Neural cell (in vitro differentiated cells): Measurements from ENCODE around the gene CD300H. TPM values are rescaled to one million over a fixed set of nuclear protein-coding genes. Genes with fewer than 3 reads are reported as not detected.

Source experiments
- H2AFZ ChIP-seq: fragments of 200-600, 300-800 bp; sonication (generic), shearing (Covaris generic); 2 replicates; pipeline ENCODE4 v1.6.0; 2014; ENCODE audit warnings: low read depth, mild to moderate bottlenecking, antibody characterized with exemption, low read length, moderate library complexity
- H3F3A ChIP-seq: fragments of 200-600 bp; shearing (Covaris generic); 2 replicates; pipeline ENCODE4 v1.6.1; 2016; ENCODE audit warnings: mild to moderate bottlenecking, moderate library complexity, mixed read lengths, antibody characterized with exemption, low read length; ENCODE audit not compliant: insufficient read depth, poor library complexity, severe bottlenecking
- H3K27ac ChIP-seq: fragments of 200-600, 300-800 bp; sonication (generic), shearing (Covaris generic); 2 replicates; pipeline ENCODE4 v1.5.1; 2014; ENCODE audit warnings: mild to moderate bottlenecking, low read length, moderate library complexity
- H3K27me3 ChIP-seq: fragments of 300-800, 200-600 bp; sonication (generic), shearing (Covaris generic); 2 replicates; pipeline ENCODE4 v1.6.0; 2014; ENCODE audit warnings: mild to moderate bottlenecking, low read depth, low read length, moderate library complexity; ENCODE audit not compliant: insufficient read depth
- H3K36me3 ChIP-seq: fragments of 300-800, 200-600 bp; sonication (generic), shearing (Covaris generic); 2 replicates; pipeline ENCODE4 v1.5.1; 2014; ENCODE audit warnings: mild to moderate bottlenecking, antibody characterized with exemption, low read length, moderate library complexity; ENCODE audit not compliant: insufficient read depth
- H3K4me2 ChIP-seq: fragments of 300-800, 200-600 bp; sonication (generic), shearing (Covaris generic); 2 replicates; pipeline ENCODE4 v1.6.0; 2014; ENCODE audit warnings: mild to moderate bottlenecking, low read length
- H3K4me3 ChIP-seq: fragments of 300-800, 200-600 bp; sonication (generic), shearing (Covaris generic); 2 replicates; pipeline ENCODE4 v1.5.1; 2014; ENCODE audit warnings: mild to moderate bottlenecking, low read length, moderate library complexity
- H3K79me2 ChIP-seq: fragments of 200-600 bp; shearing (Covaris generic); replicated peaks from 2 replicates; pipeline ENCODE4 v1.6.0; 2014; ENCODE audit warnings: mild to moderate bottlenecking, low read length, moderate library complexity; ENCODE audit not compliant: insufficient read depth
- H3K9ac ChIP-seq: fragments of 300-800, 200-600 bp; sonication (generic), shearing (Covaris generic); 2 replicates; pipeline ENCODE4 v1.6.1; 2016; ENCODE audit warnings: mild to moderate bottlenecking, low read length, mixed read lengths
- H3K9me2 ChIP-seq: fragments of 200-600 bp; shearing (Covaris generic); 2 replicates; pipeline ENCODE4 v1.6.1; 2016; ENCODE audit warnings: mild to moderate bottlenecking, low read length, mixed read lengths; ENCODE audit not compliant: insufficient read depth
- H3K9me3 ChIP-seq: fragments of 200-600, 300-800 bp; sonication (generic), shearing (Covaris generic); 2 replicates; pipeline ENCODE4 v1.6.1; 2016; ENCODE audit warnings: mild to moderate bottlenecking, mixed run types, low read length, moderate library complexity, mixed read lengths
- H4K20me1 ChIP-seq: fragments of 200-600 bp; shearing (Covaris generic); 2 replicates; pipeline ENCODE4 v1.6.1; 2016; ENCODE audit warnings: mild to moderate bottlenecking, mixed run types; ENCODE audit not compliant: insufficient read depth
- EP300 ChIP-seq: fragments of 450-650 bp; conservative IDR thresholded peaks from 2 replicates; pipeline ENCODE4 v1.6.1; 2014; ENCODE audit warnings: antibody characterized with exemption, mild to moderate bottlenecking, moderate library complexity; ENCODE audit not compliant: poor library complexity, severe bottlenecking
- EZH2 ChIP-seq: fragments of 200-600, 300-800 bp; shearing (Covaris generic), sonication (generic); IDR thresholded peaks from 2 replicates; pipeline ENCODE4 v1.6.1; 2014; ENCODE audit warnings: antibody characterized with exemption, low read length, borderline replicate concordance, mild to moderate bottlenecking; ENCODE audit not compliant: insufficient read depth, poor library complexity, severe bottlenecking
- MXI1 ChIP-seq: fragments of 450-650 bp; conservative IDR thresholded peaks from 2 replicates; pipeline ENCODE4 v1.6.1; 2014; ENCODE audit warnings: antibody characterized with exemption, mild to moderate bottlenecking; ENCODE audit not compliant: poor library complexity, severe bottlenecking
- POLR2AphosphoS5 ChIP-seq: IDR thresholded peaks from 2 replicates; pipeline ENCODE4 v1.6.1; 2012
- RAD21 ChIP-seq: fragments of 450-650 bp; conservative IDR thresholded peaks from 2 replicates; pipeline ENCODE4 v1.6.1; 2014; ENCODE audit warnings: antibody characterized with exemption, mild to moderate bottlenecking, moderate library complexity
- SMC3 ChIP-seq: fragments of 450-650 bp; conservative IDR thresholded peaks from 2 replicates; pipeline ENCODE4 v1.6.1; 2014; ENCODE audit warnings: antibody characterized with exemption, mild to moderate bottlenecking, moderate library complexity; ENCODE audit not compliant: poor library complexity
- TAF1 ChIP-seq: IDR thresholded peaks from 2 replicates; pipeline ENCODE4 v1.6.1; 2012; ENCODE audit warnings: low read depth
- polyA plus RNA-seq: library from polyadenylated mRNA; depleted of rRNA; stranded (reverse); fragments of >200 nt; gene quantifications from 2 replicates; pipeline ENCODE4 v1.2.3, GENCODE V29; 2014
- TF ChIP-seq, protein P1 (sequence below): fragments of 450-650 bp; IDR thresholded peaks from 2 replicates; pipeline ENCODE4 v1.5.1; 2014; ENCODE audit warnings: antibody characterized with exemption, mild to moderate bottlenecking, moderate library complexity; ENCODE audit not compliant: poor library complexity, severe bottlenecking
- TF ChIP-seq, protein P2 (sequence below): IDR thresholded peaks from 2 replicates; pipeline ENCODE4 v1.6.1; 2012; ENCODE audit warnings: borderline replicate concordance

Gene CD300H
- polyA plus RNA-seq, 1 donor from 2014 or later = not detected

DNA sequence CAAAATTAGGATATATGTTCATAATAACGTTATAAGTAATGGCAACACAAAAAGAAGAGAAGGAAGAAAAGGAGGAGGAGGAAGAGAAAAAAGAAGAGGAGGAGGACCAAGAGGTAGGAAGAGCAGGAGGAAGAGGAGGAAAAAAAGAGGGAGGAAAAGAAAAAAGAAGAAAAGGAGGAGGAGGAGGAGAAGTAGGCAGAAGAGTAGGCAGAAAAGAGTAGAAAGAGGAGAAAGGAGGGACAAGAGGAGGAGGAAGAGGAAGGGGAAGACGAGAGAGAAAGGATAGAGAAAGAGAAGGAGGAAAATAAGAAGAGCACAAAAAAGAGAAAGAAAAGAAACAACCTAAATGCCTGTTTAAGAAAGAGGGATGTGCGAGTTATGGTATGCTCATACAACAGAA is 30.4 kb downstream of the CD300H start:
- TF ChIP-seq TAF1 (no peak), RAD21 (no peak), EP300 (no peak)
- TF ChIP-seq, protein P1, sequence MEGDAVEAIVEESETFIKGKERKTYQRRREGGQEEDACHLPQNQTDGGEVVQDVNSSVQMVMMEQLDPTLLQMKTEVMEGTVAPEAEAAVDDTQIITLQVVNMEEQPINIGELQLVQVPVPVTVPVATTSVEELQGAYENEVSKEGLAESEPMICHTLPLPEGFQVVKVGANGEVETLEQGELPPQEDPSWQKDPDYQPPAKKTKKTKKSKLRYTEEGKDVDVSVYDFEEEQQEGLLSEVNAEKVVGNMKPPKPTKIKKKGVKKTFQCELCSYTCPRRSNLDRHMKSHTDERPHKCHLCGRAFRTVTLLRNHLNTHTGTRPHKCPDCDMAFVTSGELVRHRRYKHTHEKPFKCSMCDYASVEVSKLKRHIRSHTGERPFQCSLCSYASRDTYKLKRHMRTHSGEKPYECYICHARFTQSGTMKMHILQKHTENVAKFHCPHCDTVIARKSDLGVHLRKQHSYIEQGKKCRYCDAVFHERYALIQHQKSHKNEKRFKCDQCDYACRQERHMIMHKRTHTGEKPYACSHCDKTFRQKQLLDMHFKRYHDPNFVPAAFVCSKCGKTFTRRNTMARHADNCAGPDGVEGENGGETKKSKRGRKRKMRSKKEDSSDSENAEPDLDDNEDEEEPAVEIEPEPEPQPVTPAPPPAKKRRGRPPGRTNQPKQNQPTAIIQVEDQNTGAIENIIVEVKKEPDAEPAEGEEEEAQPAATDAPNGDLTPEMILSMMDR = no peak
- Histone ChIP-seq H3K4me3 (no peak overlapping the region), H4K20me1 (no peaks in the 10 kb centered on the region), H3K27ac (no peak overlapping the region), H3F3A (no peaks in the 10 kb centered on the region), H2AFZ (no peak overlapping the region), H3K79me2 (no peaks in the 10 kb centered on the region), H3K9me2 (no peaks in the 10 kb centered on the region), H3K36me3 (no peaks in the 10 kb centered on the region), H3K9ac (no peak overlapping the region), H3K4me2 (no peak overlapping the region), H3K9me3 (no peaks in the 10 kb centered on the region), H3K27me3 (no peaks in the 10 kb centered on the region)

DNA sequence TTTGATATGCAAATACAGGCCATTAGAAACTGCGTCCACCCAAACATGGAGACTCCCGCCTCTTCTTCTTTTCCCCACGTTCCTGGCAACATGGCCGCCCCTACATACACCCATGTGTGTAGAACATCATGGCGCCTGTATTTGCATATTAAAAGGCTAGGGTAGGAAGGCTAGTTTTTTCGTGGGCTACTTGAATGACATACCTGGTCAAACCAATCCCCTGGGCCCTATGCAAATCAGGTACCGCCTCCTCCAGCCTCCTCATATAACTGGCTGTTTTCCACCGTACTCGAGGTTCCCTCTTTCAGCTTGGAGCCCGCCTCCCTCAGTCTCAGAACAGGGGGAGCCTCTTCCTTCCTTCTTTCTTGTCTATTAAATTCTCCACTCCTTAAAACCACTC is 35.2 kb downstream of the CD300H start:
- no peak overlapping the region for H2AFZ ChIP-seq
- no peaks in the 10 kb centered on the region for H3K9me2 ChIP-seq
- H4K20me1 ChIP-seq = no peaks in the 10 kb centered on the region
- no peak overlapping the region for H3K9ac ChIP-seq
- no peaks in the 10 kb centered on the region for H3K79me2 ChIP-seq
- H3K4me3 ChIP-seq = no peak overlapping the region
- no peaks in the 10 kb centered on the region for H3K36me3 ChIP-seq
- H3F3A ChIP-seq = no peaks in the 10 kb centered on the region
- H3K27ac ChIP-seq = no peak overlapping the region
- no peak overlapping the region for H3K4me2 ChIP-seq
- TF ChIP-seq RAD21 = no peak
- TF ChIP-seq, protein P1 = no peak
- no peak for TF ChIP-seq POLR2AphosphoS5
- TF ChIP-seq SMC3 = no peak
- TF ChIP-seq EP300 = no peak
- TF ChIP-seq MXI1 = no peak
- TF ChIP-seq TAF1 = no peak
- TF ChIP-seq, protein P2, sequence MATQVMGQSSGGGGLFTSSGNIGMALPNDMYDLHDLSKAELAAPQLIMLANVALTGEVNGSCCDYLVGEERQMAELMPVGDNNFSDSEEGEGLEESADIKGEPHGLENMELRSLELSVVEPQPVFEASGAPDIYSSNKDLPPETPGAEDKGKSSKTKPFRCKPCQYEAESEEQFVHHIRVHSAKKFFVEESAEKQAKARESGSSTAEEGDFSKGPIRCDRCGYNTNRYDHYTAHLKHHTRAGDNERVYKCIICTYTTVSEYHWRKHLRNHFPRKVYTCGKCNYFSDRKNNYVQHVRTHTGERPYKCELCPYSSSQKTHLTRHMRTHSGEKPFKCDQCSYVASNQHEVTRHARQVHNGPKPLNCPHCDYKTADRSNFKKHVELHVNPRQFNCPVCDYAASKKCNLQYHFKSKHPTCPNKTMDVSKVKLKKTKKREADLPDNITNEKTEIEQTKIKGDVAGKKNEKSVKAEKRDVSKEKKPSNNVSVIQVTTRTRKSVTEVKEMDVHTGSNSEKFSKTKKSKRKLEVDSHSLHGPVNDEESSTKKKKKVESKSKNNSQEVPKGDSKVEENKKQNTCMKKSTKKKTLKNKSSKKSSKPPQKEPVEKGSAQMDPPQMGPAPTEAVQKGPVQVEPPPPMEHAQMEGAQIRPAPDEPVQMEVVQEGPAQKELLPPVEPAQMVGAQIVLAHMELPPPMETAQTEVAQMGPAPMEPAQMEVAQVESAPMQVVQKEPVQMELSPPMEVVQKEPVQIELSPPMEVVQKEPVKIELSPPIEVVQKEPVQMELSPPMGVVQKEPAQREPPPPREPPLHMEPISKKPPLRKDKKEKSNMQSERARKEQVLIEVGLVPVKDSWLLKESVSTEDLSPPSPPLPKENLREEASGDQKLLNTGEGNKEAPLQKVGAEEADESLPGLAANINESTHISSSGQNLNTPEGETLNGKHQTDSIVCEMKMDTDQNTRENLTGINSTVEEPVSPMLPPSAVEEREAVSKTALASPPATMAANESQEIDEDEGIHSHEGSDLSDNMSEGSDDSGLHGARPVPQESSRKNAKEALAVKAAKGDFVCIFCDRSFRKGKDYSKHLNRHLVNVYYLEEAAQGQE = no peak
- TF ChIP-seq EZH2 = no peak
- no peaks in the 10 kb centered on the region for H3K27me3 ChIP-seq
- H3K9me3 ChIP-seq = no peaks in the 10 kb centered on the region
